ENCODE measurements around the gene ACTMAP. TPM values are rescaled to one million over a fixed set of nuclear protein-coding genes. Genes with fewer than 3 reads are reported as not detected.
A peak's percentile ranks its signal among the peaks of the same experiment; 100 is the strongest.

The ACTMAP gene
- polyA plus RNA-seq, 1 donor, result 12.7 TPM

- no peak for DNase-seq
Observed at GRCh38 chr19:40717880-40718773, 32.1 kb downstream of the ACTMAP start.

- no peak for DNase-seq
Observed at GRCh38 chr19:40717325-40717879, 32.9 kb downstream of the ACTMAP start.

GRCh38 chr19:40716482-40717324 is 33.6 kb downstream of the ACTMAP start, which contains the start of the genes COQ8B and ITPKC:
Gene COQ8B, minus strand, starts transcription at chr19:40716886. Its CDS starts 2,254 bp downstream, at chr19:40714632.
Gene ITPKC, plus strand, starts transcription at chr19:40717112. Its CDS starts 24 bp downstream, at chr19:40717136.
- DNase-seq, result peak; percentile 99

GRCh38 chr19:40716031-40716481 is 34.2 kb downstream of the ACTMAP start:
- DNase-seq, result no peak

- peak; percentile 97 for DNase-seq
Observed at GRCh38 chr19:40714441-40715299, 35.6 kb downstream of the ACTMAP start.

GRCh38 chr19:40713939-40714338 is 36.3 kb downstream of the ACTMAP start:
- DNase-seq, result no peak

- DNase-seq, result no peak
Observed at GRCh38 chr19:40709817-40710216, 40.5 kb downstream of the ACTMAP start.

GRCh38 chr19:40707615-40708014 is 42.7 kb downstream of the ACTMAP start:
- DNase-seq, result no peak

- no peak for DNase-seq
Observed at GRCh38 chr19:40705950-40706619, 44.2 kb downstream of the ACTMAP start.

GRCh38 chr19:40705362-40705651 is 45.0 kb downstream of the ACTMAP start:
- DNase-seq, result peak; percentile 56

GRCh38 chr19:40704491-40705361 is 45.6 kb downstream of the ACTMAP start:
- DNase-seq, result no peak

- DNase-seq, result no peak
Observed at GRCh38 chr19:40703029-40703755, 47.1 kb downstream of the ACTMAP start.

GRCh38 chr19:40702337-40703012 is 47.8 kb downstream of the ACTMAP start:
- no peak for DNase-seq

GRCh38 chr19:40701758-40702157 is 48.5 kb downstream of the ACTMAP start:
- DNase-seq, result no peak

GRCh38 chr19:40700083-40700482 is 50.2 kb downstream of the ACTMAP start:
- no peak for DNase-seq

GRCh38 chr19:40697007-40697406 is 53.3 kb downstream of the ACTMAP start:
- no peak for DNase-seq

GRCh38 chr19:40695881-40696280 is 54.4 kb downstream of the ACTMAP start:
- no peak for DNase-seq

- DNase-seq, result no peak
Observed at GRCh38 chr19:40693896-40694295, 56.4 kb downstream of the ACTMAP start.

- no peak for DNase-seq
Observed at GRCh38 chr19:40693150-40693788, 57.0 kb downstream of the ACTMAP start.
